GM11168 (cell line): Measurements from ENCODE around the gene CX3CL1.

ENCODE experiments used
- in situ Hi-C: fragments of 300-500 bp; cut with MboI; formaldehyde crosslinking; loops from one replicate; pipeline ENCODE4 v1.12.0; 2022; ENCODE audit warnings: low sequenced_read_pairs; ENCODE audit not compliant: unreplicated experiment

The CX3CL1 gene

DNA sequence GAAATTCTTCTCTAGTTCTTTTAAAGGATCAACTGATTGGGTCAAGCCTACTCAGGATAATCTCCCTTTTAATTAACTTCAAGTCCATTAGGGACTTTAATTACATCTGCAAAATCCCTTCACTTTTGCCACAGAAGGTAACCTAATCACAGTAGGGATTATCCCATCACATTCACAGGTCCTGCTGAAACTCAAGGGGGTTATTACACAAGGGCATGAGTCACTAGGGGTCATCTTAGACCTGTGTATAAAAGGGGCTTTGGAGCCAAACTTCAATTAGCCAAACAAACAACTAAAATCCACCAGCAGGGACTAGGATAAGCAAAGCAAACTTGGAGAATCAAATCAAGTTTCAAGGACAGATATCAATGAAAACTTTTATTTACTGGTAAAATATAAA is 55.5 kb downstream of the CX3CL1 start:
- in situ Hi-C loops = no loop called here

- in situ Hi-C loops = no loop called here
Observed at GRCh38 chr16:57430955-57431354, 58.7 kb downstream of the CX3CL1 start.

DNA sequence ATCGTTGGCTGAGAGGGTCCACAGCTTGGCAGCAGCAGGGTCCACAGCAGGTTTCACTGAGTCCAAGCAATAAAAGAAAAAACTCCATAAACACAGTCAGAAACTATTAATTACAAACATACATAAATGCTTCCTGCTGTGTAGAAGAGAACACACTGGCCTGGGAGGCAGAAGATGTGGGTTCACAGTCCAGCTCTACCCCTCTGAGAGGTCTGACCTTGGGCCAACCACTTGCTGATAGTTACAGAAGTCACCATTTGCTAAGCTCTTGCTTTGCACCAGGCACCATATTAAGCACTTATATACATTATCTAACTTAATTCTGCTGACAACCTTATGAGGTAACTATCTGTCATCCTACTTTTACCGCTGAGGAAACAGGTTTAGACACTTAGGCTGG is 60.2 kb downstream of the CX3CL1 start:
- in situ Hi-C loops = no loop called here

DNA sequence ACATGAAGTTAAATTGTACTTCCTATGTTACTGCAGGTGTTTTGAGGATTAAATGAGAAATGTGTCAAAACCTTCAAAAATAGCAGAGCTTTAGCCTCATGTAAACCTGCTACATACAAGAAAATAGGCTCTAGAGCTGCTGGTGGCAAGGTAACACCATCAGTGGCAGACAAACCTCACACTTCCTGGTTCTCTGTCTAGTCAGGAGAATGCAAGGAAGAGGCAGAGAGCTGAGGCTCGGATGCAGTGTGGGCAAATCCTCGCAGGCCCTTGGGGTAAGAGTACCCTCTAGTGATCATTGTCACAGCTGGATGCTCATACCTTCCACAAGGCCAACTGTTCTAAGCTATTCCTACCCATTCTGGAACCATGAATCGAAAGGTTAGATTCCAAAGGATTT is 60.7 kb downstream of the CX3CL1 start:
- in situ Hi-C loops = no loop called here

DNA sequence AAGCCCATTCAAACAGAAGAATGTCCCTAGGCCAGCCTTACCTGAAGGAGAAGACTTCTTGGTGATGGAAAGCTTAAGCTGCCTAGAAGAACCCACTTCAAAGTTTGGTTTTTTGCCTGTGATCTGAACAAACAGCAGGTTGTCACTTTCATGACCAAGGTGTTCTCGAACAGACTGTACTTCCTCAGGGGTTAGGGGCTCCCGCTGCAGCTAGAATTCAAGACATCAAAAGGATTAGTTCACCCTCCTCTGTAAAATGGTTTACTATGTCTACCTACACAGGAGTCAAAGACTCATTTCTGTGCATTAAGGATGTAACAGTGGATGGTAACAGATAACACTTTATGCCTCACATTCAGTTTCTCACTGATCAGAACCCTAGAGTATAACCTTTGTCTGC is 61.7 kb downstream of the CX3CL1 start:
- in situ Hi-C loops = no loop called here
